Gastrocnemius medialis (tissue), 4 donors: ENCODE measurements around the gene OTOP2. TPM values are rescaled to one million over a fixed set of nuclear protein-coding genes. Genes with fewer than 3 reads are reported as not detected.

Experiments used
- ATAC-seq, 2 donors: fragments of 150-250 bp; one replicate each; pipeline ENCODE4 v1.9.1; 2016
- DNase-seq, 2 donors: peaks; one replicate each; pipeline ENCODE4 v3.0.0-alpha.2; 2019
- H3K27ac ChIP-seq, 4 donors: fragments of 200-600 bp; sonication (generic); 1 replicate in 1 of 4; 2 replicates in 3 of 4; pipeline ENCODE4 v1.5.1; 2016 to 2018; ENCODE audit warnings: mild to moderate bottlenecking in 2 of 4, moderate library complexity in 1 of 4
- H3K27me3 ChIP-seq, 3 donors: fragments of 200-600 bp; sonication (generic) in 2 of 3; 1 replicate in 1 of 3; 2 replicates in 2 of 3; pipeline versions ENCODE4 v1.5.1 to v1.6.0; 2016 to 2019; ENCODE audit warnings: mild to moderate bottlenecking in 1 of 3, moderate library complexity in 1 of 3
- H3K36me3 ChIP-seq, 2 donors: fragments of 200-600 bp; sonication (generic) in 1 of 2; one replicate each; pipeline ENCODE4 v1.5.1; 2017 to 2018
- H3K4me1 ChIP-seq, 2 donors: fragments of 200-600 bp; sonication (generic) in 1 of 2; one replicate each; pipeline ENCODE4 v1.5.1; 2016 to 2017; ENCODE audit warnings: mild to moderate bottlenecking in 2 of 2
- H3K4me3 ChIP-seq, 4 donors: fragments of 200-600 bp; sonication (generic) in 3 of 4; 1 replicate in 1 of 4; 2 replicates in 3 of 4; pipeline ENCODE4 v1.5.1; 2016 to 2019; ENCODE audit warnings: mild to moderate bottlenecking in 2 of 4
- H3K9me3 ChIP-seq, 3 donors: fragments of 200-600 bp; sonication (generic) in 2 of 3; 1 replicate in 1 of 3; 2 replicates in 2 of 3; pipeline ENCODE4 v1.5.1; 2016 to 2019
- POLR2A ChIP-seq, 2 donors: fragments of 450-650 bp; IDR thresholded peaks; one replicate each; pipeline ENCODE4 v1.6.1; 2017; ENCODE audit warnings: antibody characterized with exemption in 2 of 2, mild to moderate bottlenecking in 2 of 2, moderate library complexity in 2 of 2
- in situ Hi-C, 4 donors: fragments of 200-750 bp; cut with MboI; loops; one replicate each; pipeline versions ENCODE4 v1.15.0 to v1.8.0; 2017; ENCODE audit warnings: low sequenced_read_pairs in 4 of 4
- intact Hi-C: fragments of 100-400 bp; cut with DNase I; formaldehyde crosslinking; loops from one replicate; pipeline ENCODE4 v1.15.1; 2023; ENCODE audit warnings: low total_unique reads
- total RNA-seq, 4 donors: library from RNA; depleted of rRNA; stranded (reverse); fragments of >200 nt; gene quantifications; one replicate each; pipeline versions ENCODE4 v1.1.0 to v1.2.3, GENCODE V29; 2016
- TF ChIP-seq, protein P1 (sequence below), 5 experiments: fragments of 450-650 bp in 3 of 5; fragments of 200-600 bp in 2 of 5; sonication (generic) in 2 of 5; IDR thresholded peaks in 4 of 5; conservative IDR thresholded peaks in 1 of 5; 1 replicate in 4 of 5; 2 replicates in 1 of 5; pipeline ENCODE4 v1.5.1; 2016 to 2019; ENCODE audit warnings: antibody characterized with exemption in 5 of 5, mild to moderate bottlenecking in 3 of 5, moderate library complexity in 3 of 5

The OTOP2 gene
- total RNA-seq, 4 donors from 2014 or later: 0.19 TPM; not detected in 3

GRCh38 chr17:74882517-74883240, 41.4 kb upstream of the OTOP2 start:
- Histone ChIP-seq H3K36me3 (no peaks in the 10 kb centered on the region), H3K4me1 (no peaks in the 10 kb centered on the region), H3K9me3 (no peaks in the 10 kb centered on the region), H3K4me3 (no peak overlapping the region), H3K27ac (no peak overlapping the region), H3K27me3 (peaks cover 0 to 7% (median 4%) of the 10 kb centered on the region in 3 donors)
- no peak for ATAC-seq
- DNase-seq: no peak
- TF ChIP-seq, protein P1, sequence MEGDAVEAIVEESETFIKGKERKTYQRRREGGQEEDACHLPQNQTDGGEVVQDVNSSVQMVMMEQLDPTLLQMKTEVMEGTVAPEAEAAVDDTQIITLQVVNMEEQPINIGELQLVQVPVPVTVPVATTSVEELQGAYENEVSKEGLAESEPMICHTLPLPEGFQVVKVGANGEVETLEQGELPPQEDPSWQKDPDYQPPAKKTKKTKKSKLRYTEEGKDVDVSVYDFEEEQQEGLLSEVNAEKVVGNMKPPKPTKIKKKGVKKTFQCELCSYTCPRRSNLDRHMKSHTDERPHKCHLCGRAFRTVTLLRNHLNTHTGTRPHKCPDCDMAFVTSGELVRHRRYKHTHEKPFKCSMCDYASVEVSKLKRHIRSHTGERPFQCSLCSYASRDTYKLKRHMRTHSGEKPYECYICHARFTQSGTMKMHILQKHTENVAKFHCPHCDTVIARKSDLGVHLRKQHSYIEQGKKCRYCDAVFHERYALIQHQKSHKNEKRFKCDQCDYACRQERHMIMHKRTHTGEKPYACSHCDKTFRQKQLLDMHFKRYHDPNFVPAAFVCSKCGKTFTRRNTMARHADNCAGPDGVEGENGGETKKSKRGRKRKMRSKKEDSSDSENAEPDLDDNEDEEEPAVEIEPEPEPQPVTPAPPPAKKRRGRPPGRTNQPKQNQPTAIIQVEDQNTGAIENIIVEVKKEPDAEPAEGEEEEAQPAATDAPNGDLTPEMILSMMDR (IDR thresholded peaks at IDR 0.05 in 4 of 5, conservative IDR thresholded peaks at IDR 0.05 in 1 of 5): no peak
- TF ChIP-seq POLR2A (IDR thresholded peaks at IDR 0.05): no peak
- in situ Hi-C loops (no loop called here), intact Hi-C loops (no loop called here)

GRCh38 chr17:74883241-74883745, 40.8 kb upstream of the OTOP2 start:
- in situ Hi-C loops (no loop called here), intact Hi-C loops (no loop called here)
- no peaks in the 10 kb centered on the region for H3K4me1 ChIP-seq
- DNase-seq (no peak), ATAC-seq (no peak)
- H3K27ac ChIP-seq: no peak overlapping the region
- TF ChIP-seq POLR2A (IDR thresholded peaks at IDR 0.05): no peak
- TF ChIP-seq, protein P1 (IDR thresholded peaks at IDR 0.05 in 4 of 5, conservative IDR thresholded peaks at IDR 0.05 in 1 of 5): no peak
- no peaks in the 10 kb centered on the region for H3K36me3 ChIP-seq
- H3K4me3 ChIP-seq: no peak overlapping the region
- H3K9me3 ChIP-seq: no peaks in the 10 kb centered on the region
- peaks cover 0 to 7% (median 4%) of the 10 kb centered on the region in 3 donors for H3K27me3 ChIP-seq

DNA sequence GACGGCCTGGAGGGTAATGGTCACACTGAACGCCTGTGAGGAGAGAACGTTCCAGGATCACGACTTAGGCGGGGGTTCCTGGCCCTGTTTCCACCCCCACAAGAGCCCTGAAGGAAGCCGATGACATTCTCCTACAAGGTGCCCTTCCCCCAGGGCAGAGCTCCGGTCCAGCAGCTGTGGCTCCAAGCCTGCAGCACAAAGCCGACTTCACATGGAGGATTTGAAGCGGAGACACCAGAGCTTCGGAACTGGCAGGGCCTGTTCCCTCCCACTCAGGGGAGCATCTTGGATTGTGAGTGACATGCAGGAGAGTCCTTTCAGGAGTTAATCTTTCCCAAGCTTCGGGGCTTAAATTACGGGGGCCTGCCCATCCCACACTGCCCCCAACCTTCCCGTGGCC, 35.6 kb upstream of the OTOP2 start:
- H3K4me1 ChIP-seq: peaks cover 3 to 5% of the 10 kb centered on the region in 2 donors
- no peak for ATAC-seq
- in situ Hi-C loops (no loop called here), intact Hi-C loops (no loop called here)
- H3K4me3 ChIP-seq: no peak overlapping the region
- no peak for DNase-seq
- TF ChIP-seq, protein P1 (IDR thresholded peaks at IDR 0.05 in 4 of 5, conservative IDR thresholded peaks at IDR 0.05 in 1 of 5): no peak
- TF ChIP-seq POLR2A (IDR thresholded peaks at IDR 0.05): no peak
- no peak overlapping the region for H3K27ac ChIP-seq
- no peaks in the 10 kb centered on the region for H3K9me3 ChIP-seq
- H3K36me3 ChIP-seq: no peaks in the 10 kb centered on the region
- H3K27me3 ChIP-seq: peaks cover 19 to 29% (median 22%) of the 10 kb centered on the region in 3 donors

GRCh38 chr17:74890554-74890953, 33.5 kb upstream of the OTOP2 start:
- H3K36me3 ChIP-seq: no peaks in the 10 kb centered on the region
- no peak overlapping the region for H3K4me3 ChIP-seq
- H3K9me3 ChIP-seq: no peaks in the 10 kb centered on the region
- peaks cover 36 to 43% (median 40%) of the 10 kb centered on the region in 3 donors for H3K27me3 ChIP-seq
- intact Hi-C loops: no loop called here
- peaks cover 4 to 6% of the 10 kb centered on the region in 2 donors for H3K4me1 ChIP-seq
- no peak overlapping the region for H3K27ac ChIP-seq
- TF ChIP-seq, protein P1 (IDR thresholded peaks at IDR 0.05 in 4 of 5, conservative IDR thresholded peaks at IDR 0.05 in 1 of 5): no peak
- TF ChIP-seq POLR2A (IDR thresholded peaks at IDR 0.05): no peak
- DNase-seq (no peak), ATAC-seq (no peak)
- in situ Hi-C loops: no loop called here
